GM23248 (cell line): ENCODE measurements around the gene TLE6. TPM values are rescaled to one million over a fixed set of nuclear protein-coding genes. Genes with fewer than 3 reads are reported as not detected.
A peak's percentile ranks its signal among the peaks of the same experiment; 100 is the strongest.
"Not testable (repeated sequence)": the region's sequence is repeated elsewhere in the genome, so short reads cannot be mapped to it uniquely, and the experiment has no call there.

ENCODE experiments used
- DNase-seq: peaks from one replicate; pipeline ENCODE4 v3.0.0-alpha.2; 2015
- H2AFZ ChIP-seq: fragments of 200-600 bp; sonication (generic); 2 replicates; pipeline ENCODE4 v1.6.1; 2016; ENCODE audit warnings: antibody characterized with exemption
- H3F3A ChIP-seq: fragments of 200-600 bp; sonication (generic); 2 replicates; pipeline ENCODE4 v1.6.1; 2016; ENCODE audit warnings: mild to moderate bottlenecking, antibody characterized with exemption, mixed run types; ENCODE audit not compliant: insufficient read depth
- H3K27ac ChIP-seq: fragments of 200-600 bp; sonication (generic); 2 replicates; pipeline ENCODE4 v1.5.1; 2016; ENCODE audit warnings: mild to moderate bottlenecking
- H3K27me3 ChIP-seq: fragments of 200-600 bp; sonication (generic); replicated peaks from 2 replicates; pipeline ENCODE4 v1.6.1; 2016; ENCODE audit warnings: mild to moderate bottlenecking; ENCODE audit not compliant: insufficient read depth
- H3K36me3 ChIP-seq: fragments of 200-600 bp; sonication (generic); 2 replicates; pipeline ENCODE4 v1.6.1; 2016; ENCODE audit warnings: low read depth, mild to moderate bottlenecking
- H3K4me1 ChIP-seq: fragments of 200-600 bp; sonication (generic); 2 replicates; pipeline ENCODE4 v1.6.1; 2016; ENCODE audit warnings: mild to moderate bottlenecking; ENCODE audit not compliant: insufficient read depth
- H3K4me2 ChIP-seq: fragments of 200-600 bp; sonication (generic); one replicate; pipeline ENCODE4 v1.6.1; 2016; ENCODE audit warnings: mild to moderate bottlenecking; ENCODE audit not compliant: unreplicated experiment
- H3K4me3 ChIP-seq: fragments of 200-600 bp; sonication (generic); 2 replicates; pipeline ENCODE4 v1.5.1; 2016; ENCODE audit warnings: mild to moderate bottlenecking
- H3K79me2 ChIP-seq: fragments of 200-600 bp; sonication (generic); 2 replicates; pipeline ENCODE4 v1.6.1; 2016; ENCODE audit warnings: mild to moderate bottlenecking; ENCODE audit not compliant: insufficient read depth
- H3K9ac ChIP-seq: fragments of 200-600 bp; sonication (generic); 2 replicates; pipeline ENCODE4 v1.6.1; 2016; ENCODE audit warnings: mild to moderate bottlenecking
- H3K9me2 ChIP-seq: fragments of 200-600 bp; sonication (generic); 2 replicates; pipeline ENCODE4 v1.6.1; 2016; ENCODE audit warnings: mixed run types, mild to moderate bottlenecking, moderate library complexity; ENCODE audit not compliant: insufficient read depth
- H3K9me3 ChIP-seq: fragments of 200-600 bp; sonication (generic); one replicate; pipeline ENCODE4 v1.6.1; 2017; ENCODE audit warnings: low read depth
- H4K20me1 ChIP-seq: fragments of 200-600 bp; sonication (generic); 2 replicates; pipeline ENCODE4 v1.6.0; 2016; ENCODE audit not compliant: insufficient read depth
- EZH2 ChIP-seq: fragments of 200-600 bp; sonication (generic); IDR thresholded peaks from 2 replicates; pipeline ENCODE4 v1.6.1; 2018; ENCODE audit warnings: antibody characterized with exemption, mild to moderate bottlenecking; ENCODE audit not compliant: insufficient read depth, poor library complexity, severe bottlenecking
- EZH2phosphoT487 ChIP-seq: fragments of 200-600 bp; sonication (generic); IDR thresholded peaks from 2 replicates; pipeline ENCODE4 v1.6.1; 2018; ENCODE audit warnings: antibody characterized with exemption, moderate library complexity, mild to moderate bottlenecking, low read depth; ENCODE audit not compliant: insufficient read depth
- WGBS, 2 experiments: methylation state at CpG; one replicate each; pipeline ENCODE4 v1.1.6; 2015 to 2017; ENCODE audit warnings: low lambda C conversion rate in 2 of 2, low coverage in 1 of 2; ENCODE audit errors: missing lambda C conversion rate in 2 of 2; 5-methylcytosine and 5-hydroxymethylcytosine counted together
- in situ Hi-C: fragments of 300-500 bp; cut with MboI; formaldehyde crosslinking; loops from 2 replicates; pipeline ENCODE4 v1.15.0; 2020
- polyA plus RNA-seq: library from polyadenylated mRNA; unstranded; fragments of >200 nt; fragmentation: Nextera tagmentation; extraction: Ambion mirVana; gene quantifications from 2 replicates; pipeline ENCODE4 v1.2.1, GENCODE V29; 2016
- total RNA-seq: library from RNA; depleted of rRNA; stranded (reverse); fragments of >200 nt; shearing (Covaris generic); gene quantifications from 2 replicates; pipeline ENCODE4 v1.2.3, GENCODE V29; 2014

The TLE6 gene
- total and polyA plus RNA-seq, 2 experiments from 2014 or later = 0.21 to 0.65 TPM

DNA sequence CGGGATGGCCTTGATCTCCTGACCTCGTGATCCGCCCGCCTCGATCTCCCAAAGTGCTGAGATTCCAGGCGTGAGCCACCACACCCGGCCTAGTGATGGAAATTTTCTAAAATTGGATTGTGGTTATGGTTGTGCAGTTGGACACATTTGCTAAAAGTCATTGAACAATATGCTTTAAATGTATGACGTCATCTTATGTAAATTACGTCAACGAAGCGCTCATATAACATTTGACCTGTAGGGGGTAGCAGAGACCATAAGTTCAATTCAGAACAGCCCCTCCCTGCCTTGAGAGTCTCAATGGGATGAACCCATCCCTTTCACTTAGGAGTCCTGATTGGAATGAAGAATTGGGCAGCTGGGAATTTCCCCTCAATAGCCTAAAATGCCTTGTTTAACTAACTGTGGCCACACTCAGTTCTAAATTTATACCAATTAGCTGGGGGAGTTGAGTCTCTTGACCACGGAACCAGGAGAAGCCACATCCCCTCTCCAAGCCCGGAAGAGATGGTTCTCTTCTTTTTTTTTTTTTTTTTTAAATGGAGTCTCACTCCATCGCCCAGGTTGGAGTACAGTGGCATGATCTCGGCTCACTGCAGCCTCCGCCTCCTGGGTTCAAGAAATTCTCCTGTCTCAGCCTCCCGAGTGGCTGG, 15.2 kb upstream of the TLE6 start:
- Histone ChIP-seq H2AFZ (no peak overlapping the region), H3K79me2 (no peaks in the 10 kb centered on the region), H3F3A (no peaks in the 10 kb centered on the region), H3K27me3 (no peaks in the 10 kb centered on the region), H4K20me1 (no peaks in the 10 kb centered on the region), H3K9me2 (no peaks in the 10 kb centered on the region), H3K36me3 (no peaks in the 10 kb centered on the region), H3K4me1 (no peaks in the 10 kb centered on the region), H3K27ac (no peak overlapping the region), H3K9me3 (no peaks in the 10 kb centered on the region), H3K9ac (no peak overlapping the region), H3K4me3 (no peak overlapping the region), H3K4me2 (no peak overlapping the region)
- TF ChIP-seq EZH2phosphoT487 = no peak
- TF ChIP-seq EZH2 = no peak
- peak; percentile 76 for DNase-seq
- in situ Hi-C loops = no loop called here
- 27 to 36% methylated on average over 13 to 17 of the region's 17 CpGs for WGBS, 2 experiments

DNA sequence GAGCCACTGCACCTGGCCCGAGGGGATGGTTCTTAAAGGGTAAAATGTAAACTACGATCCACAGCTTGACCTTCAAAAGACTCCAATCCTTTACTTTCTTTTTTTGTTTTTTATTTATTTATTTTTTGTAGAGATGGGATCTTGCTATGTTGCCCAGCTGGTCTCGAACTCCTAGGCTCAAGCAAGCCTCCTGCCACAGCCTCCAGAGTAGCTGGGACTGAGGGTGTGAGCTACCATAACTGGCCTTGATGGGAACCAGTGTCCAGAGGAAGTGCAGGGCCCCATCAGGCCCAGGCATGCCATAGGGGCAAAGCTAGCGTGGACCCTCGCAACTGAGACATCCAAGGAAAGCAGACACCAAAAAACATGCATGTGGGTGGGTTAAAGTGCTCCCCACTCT, 14.2 kb upstream of the TLE6 start:
- H3K9me2 ChIP-seq = no peaks in the 10 kb centered on the region
- H3K27ac ChIP-seq = no peak overlapping the region
- H3K4me1 ChIP-seq = no peaks in the 10 kb centered on the region
- H3K9ac ChIP-seq = no peak overlapping the region
- H3K27me3 ChIP-seq = no peaks in the 10 kb centered on the region
- TF ChIP-seq EZH2phosphoT487 (no peak), EZH2 (no peak)
- H3K9me3 ChIP-seq = no peaks in the 10 kb centered on the region
- no peak overlapping the region for H3K4me2 ChIP-seq
- no peak overlapping the region for H2AFZ ChIP-seq
- in situ Hi-C loops = no loop called here
- 91 to 94% methylated on average over 4 to 5 of the region's 5 CpGs for WGBS, 2 experiments
- no peaks in the 10 kb centered on the region for H3K79me2 ChIP-seq
- H3F3A ChIP-seq = no peaks in the 10 kb centered on the region
- H3K36me3 ChIP-seq = no peaks in the 10 kb centered on the region
- H3K4me3 ChIP-seq = no peak overlapping the region
- DNase-seq = no peak
- no peaks in the 10 kb centered on the region for H4K20me1 ChIP-seq

DNA sequence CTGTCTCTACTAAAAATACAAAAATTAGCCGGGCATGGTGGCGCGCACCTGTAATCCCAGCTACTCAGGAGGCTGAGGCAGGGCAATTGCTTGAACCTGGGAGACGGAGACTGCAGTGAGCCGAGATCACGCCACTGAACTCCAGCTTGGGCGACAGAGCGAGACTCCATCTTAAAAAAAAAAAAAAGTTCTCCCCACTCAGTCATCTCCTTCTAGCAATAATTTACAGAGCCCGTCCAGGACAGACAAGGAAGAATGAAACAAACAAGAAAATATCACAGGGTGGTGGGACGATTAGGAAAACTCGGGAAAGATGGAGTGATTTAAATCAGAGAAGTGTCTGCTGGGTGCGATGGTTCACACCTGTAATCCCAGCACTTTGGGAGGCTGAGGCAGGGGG, 13.7 kb upstream of the TLE6 start:
- H3K27me3 ChIP-seq, H3K9me2 ChIP-seq, H3K9ac ChIP-seq, H3K36me3 ChIP-seq, H3K4me2 ChIP-seq, H3K79me2 ChIP-seq, H2AFZ ChIP-seq, H3K4me1 ChIP-seq, H3K4me3 ChIP-seq, in situ Hi-C loops, DNase-seq, H3F3A ChIP-seq, H3K27ac ChIP-seq, H4K20me1 ChIP-seq, H3K9me3 ChIP-seq: not testable (repeated sequence)
- 69 to 72% methylated on average over 12 of the region's 12 CpGs for WGBS, 2 experiments

GRCh38 chr19:2964874-2965273, 12.5 kb upstream of the TLE6 start:
- Histone ChIP-seq H3K9me3 (no peaks in the 10 kb centered on the region), H3K4me1 (no peaks in the 10 kb centered on the region), H3K27me3 (no peaks in the 10 kb centered on the region), H3K36me3 (no peaks in the 10 kb centered on the region), H4K20me1 (no peaks in the 10 kb centered on the region), H3K4me3 (no peak overlapping the region), H3K4me2 (no peak overlapping the region), H3F3A (no peaks in the 10 kb centered on the region), H3K79me2 (no peaks in the 10 kb centered on the region), H2AFZ (no peak overlapping the region), H3K9me2 (no peaks in the 10 kb centered on the region), H3K27ac (no peak overlapping the region), H3K9ac (no peak overlapping the region)
- 92 to 97% methylated on average over 5 of the region's 5 CpGs for WGBS, 2 experiments
- in situ Hi-C loops = no loop called here
- TF ChIP-seq EZH2 (no peak), EZH2phosphoT487 (no peak)
- DNase-seq = no peak

GRCh38 chr19:2967972-2968371, 9.4 kb upstream of the TLE6 start:
- no peaks in the 10 kb centered on the region for H3K79me2 ChIP-seq
- TF ChIP-seq EZH2phosphoT487 = no peak
- no peak for TF ChIP-seq EZH2
- H3K9me3 ChIP-seq = no peaks in the 10 kb centered on the region
- no peak overlapping the region for H3K9ac ChIP-seq
- no peaks in the 10 kb centered on the region for H3K4me1 ChIP-seq
- no peaks in the 10 kb centered on the region for H4K20me1 ChIP-seq
- H3K4me2 ChIP-seq = no peak overlapping the region
- no peaks in the 10 kb centered on the region for H3K27me3 ChIP-seq
- H3K4me3 ChIP-seq = no peak overlapping the region
- no peaks in the 10 kb centered on the region for H3K9me2 ChIP-seq
- no peaks in the 10 kb centered on the region for H3K36me3 ChIP-seq
- WGBS, 2 experiments = 69 to 77% methylated on average over 8 of the region's 8 CpGs
- H3K27ac ChIP-seq = no peak overlapping the region
- no peaks in the 10 kb centered on the region for H3F3A ChIP-seq
- no peak for DNase-seq
- in situ Hi-C loops = no loop called here
- no peak overlapping the region for H2AFZ ChIP-seq
